GM12864 (cell line): ENCODE results near the gene SSBP1.

ENCODE experiments used
- DNase-seq: peaks from one replicate; pipeline ENCODE4 v3.0.0-alpha.2; 2011; ENCODE audit warnings: low read depth
- H3K4me3 ChIP-seq: 2 replicates; pipeline ENCODE4 v1.5.1; 2011; ENCODE audit warnings: mild to moderate bottlenecking, low read depth, low read length, control low read depth
- TF ChIP-seq, protein P1 (sequence below): IDR thresholded peaks from 2 replicates; pipeline ENCODE4 v1.5.1; 2011; ENCODE audit warnings: low read depth, mild to moderate bottlenecking, moderate library complexity, low read length, control low read depth, inconsistent platforms; ENCODE audit errors: missing control alignments

Gene SSBP1

DNA sequence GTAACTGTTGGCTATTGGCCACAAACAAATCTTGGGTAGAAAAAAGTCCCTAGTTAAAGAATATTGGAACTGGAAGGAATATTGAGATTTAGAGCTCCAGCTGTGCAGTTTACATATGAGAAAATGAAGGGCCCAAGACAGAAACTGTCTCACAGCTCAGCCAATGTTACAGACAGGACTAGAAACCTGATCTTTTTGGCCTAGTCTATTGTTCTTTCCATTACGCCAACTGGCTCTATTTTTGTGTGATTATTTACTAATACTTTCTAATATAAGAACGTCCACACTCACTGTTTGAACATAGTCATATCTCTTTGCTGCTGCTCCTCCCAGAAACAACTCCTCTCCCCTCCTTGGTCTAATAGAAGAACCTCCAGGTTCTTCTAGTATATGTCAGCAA is 28.8 kb upstream of the SSBP1 start:
- H3K4me3 ChIP-seq = no peak overlapping the region
- TF ChIP-seq, protein P1, sequence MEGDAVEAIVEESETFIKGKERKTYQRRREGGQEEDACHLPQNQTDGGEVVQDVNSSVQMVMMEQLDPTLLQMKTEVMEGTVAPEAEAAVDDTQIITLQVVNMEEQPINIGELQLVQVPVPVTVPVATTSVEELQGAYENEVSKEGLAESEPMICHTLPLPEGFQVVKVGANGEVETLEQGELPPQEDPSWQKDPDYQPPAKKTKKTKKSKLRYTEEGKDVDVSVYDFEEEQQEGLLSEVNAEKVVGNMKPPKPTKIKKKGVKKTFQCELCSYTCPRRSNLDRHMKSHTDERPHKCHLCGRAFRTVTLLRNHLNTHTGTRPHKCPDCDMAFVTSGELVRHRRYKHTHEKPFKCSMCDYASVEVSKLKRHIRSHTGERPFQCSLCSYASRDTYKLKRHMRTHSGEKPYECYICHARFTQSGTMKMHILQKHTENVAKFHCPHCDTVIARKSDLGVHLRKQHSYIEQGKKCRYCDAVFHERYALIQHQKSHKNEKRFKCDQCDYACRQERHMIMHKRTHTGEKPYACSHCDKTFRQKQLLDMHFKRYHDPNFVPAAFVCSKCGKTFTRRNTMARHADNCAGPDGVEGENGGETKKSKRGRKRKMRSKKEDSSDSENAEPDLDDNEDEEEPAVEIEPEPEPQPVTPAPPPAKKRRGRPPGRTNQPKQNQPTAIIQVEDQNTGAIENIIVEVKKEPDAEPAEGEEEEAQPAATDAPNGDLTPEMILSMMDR = no peak
- no peak for DNase-seq

DNA sequence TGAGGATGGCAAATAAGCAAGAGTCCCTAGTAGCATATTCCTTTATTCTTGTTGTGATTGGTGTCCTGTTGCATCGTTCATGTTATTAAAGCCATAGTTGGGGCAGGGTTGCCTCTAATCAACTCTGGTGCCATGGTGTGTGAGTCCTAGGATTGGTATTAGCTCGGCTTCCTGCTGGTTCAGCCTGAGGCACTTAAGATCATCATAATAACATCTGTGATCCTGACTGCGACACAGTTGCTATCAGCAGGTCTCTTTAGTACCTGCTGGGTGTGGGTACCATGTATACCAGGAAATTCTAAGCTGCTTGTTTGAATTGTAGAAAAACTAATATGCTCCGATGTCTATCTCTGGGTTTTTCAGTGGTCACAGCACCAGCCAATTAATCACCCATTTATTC is 28.4 kb upstream of the SSBP1 start:
- DNase-seq = no peak
- TF ChIP-seq, protein P1 = no peak
- H3K4me3 ChIP-seq = no peak overlapping the region

DNA sequence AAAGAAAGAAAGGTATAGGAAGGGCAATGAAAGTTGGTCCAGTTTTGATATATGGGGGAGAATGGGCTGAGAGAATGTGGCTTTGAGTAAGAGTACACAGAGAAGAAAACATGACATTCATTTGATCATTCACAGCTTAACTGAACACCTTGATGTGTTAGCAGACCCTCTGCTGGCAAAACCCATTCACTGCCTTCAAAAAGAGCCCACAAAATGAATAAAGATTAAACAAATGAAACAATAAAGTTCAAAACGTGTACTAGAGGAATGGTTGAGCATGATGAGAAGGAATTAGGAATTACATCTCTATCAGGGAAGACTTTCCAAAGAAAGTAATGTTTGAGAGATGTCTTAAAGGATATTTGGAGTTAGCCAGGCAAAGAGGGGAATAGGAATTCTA is 27.9 kb upstream of the SSBP1 start:
- TF ChIP-seq, protein P1 = no peak
- DNase-seq = no peak
- H3K4me3 ChIP-seq = no peak overlapping the region

DNA sequence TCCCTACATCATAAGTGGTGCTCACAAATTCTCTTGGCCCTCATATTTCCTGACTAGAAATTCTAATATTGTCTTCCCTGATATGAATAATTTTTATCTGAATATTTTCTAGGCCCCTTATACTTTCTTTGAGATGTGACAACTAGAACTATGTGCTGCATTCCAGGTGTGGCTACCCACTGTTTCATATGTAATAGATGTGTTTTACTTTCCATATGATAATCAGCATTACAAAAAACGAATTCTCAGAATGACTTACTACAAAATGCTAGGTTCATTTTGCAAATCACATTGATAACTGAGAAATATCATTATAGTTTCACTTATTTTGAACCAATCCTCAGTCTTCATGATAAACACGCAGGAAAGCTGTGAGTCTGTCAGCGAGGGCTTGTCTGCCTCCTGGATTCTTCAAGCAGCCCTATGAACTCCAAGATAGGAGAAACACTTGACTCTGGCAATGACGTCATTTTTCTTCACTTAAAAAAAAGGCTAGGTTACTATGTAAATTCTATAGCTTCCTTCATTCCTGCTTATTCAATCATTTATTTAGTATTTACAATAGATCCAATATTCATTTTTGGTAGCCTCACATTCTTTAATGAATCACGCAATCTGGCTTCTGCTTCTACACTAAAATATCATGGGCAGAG is 25.4 kb upstream of the SSBP1 start:
- H3K4me3 ChIP-seq = no peak overlapping the region
- DNase-seq = no peak
- TF ChIP-seq, protein P1 = no peak

DNA sequence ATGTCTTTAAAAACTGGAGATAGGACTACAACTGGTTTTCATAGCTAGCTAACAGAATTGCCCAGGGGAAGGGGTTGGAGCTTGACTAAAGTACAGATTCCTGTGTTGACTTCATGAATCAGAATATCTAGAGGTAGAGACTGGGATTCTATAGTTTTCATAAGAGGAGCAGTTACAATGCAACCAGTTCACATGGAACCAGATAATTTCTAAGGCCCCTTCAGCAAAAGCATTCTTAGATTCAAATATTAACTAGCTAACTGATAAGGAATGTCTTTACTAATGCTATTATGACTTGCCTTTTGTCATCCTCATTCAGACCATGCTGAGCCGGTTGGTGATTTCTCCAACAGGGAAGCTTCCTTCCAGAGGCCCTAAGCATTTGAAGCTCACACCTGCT is 24.3 kb upstream of the SSBP1 start:
- no peak for DNase-seq
- no peak overlapping the region for H3K4me3 ChIP-seq
- TF ChIP-seq, protein P1 = no peak

DNA sequence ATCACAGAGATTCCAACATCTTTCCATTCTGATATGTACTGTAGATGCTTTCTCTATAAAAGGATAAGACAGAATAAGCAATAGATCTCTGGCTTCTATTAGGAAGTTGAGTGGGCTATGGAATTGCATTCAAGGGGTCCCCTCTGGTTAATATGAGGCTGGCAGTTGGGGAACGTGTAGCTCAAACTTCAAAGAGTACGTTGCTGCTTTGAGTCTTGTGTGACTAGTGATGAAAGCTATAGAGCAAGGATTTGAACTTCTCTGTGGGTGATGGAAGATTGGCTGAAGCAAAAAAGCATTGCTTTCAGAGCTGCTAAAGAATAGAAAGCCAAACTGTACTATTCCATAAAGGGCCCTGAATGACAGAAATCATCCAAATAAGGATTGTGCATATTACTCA is 23.6 kb upstream of the SSBP1 start:
- H3K4me3 ChIP-seq = no peak overlapping the region
- no peak for DNase-seq
- TF ChIP-seq, protein P1 = no peak

DNA sequence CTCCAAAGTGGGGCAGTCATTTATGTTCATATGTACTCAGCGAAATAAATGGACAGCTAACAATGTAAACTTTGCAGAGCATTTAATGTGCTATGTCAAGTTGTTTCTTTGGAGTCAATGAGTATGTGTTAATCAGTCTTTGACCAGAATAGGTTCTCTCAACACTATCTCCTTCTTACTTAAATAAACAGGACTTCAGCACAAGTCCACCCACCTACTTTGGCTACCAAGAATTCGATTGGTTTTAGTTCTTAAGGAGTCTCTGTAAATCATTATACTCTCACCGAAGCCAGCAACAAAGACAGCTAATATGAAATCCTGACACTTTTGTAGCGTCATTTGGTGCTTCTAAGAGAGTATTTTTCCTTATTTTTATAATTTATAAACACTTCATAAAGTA is 23.1 kb upstream of the SSBP1 start:
- H3K4me3 ChIP-seq = no peak overlapping the region
- DNase-seq = no peak
- TF ChIP-seq, protein P1 = no peak
